Measurements from ENCODE around the gene SGMS1.

DNA sequence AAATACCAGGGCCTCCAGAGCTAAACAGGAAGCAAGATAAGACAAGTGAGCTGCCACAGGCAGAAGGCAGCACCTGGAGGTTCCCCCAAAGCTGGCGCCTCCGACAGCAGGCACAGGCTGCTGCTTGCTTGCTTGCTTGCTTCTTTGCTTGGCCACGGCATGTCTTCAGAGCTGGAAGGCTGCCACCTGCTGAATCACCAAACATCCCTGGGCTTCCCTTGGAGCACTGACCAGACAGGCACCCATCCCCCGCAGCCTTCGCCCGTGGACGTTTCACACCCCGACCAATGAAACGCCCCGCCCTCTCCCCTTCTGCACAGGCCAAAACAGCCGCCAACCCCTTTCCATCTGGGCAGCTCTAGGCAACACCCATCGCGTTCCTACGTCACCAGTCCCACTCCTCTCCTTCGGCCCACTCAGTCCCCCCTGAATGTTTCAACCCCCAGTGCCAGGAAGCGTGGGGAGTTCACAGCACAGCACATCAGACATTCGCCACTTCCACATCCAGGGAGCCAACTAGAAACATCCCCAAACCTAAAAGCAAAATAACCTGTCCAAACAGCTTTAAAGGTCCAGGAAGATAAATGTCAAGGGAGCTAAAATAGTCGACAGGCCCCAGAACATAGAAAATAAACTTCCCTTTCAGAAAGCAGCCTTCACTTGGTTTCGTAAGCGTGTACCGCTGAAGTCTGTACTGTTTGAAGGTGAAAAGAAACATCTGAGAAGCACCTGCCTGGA, 1.6 kb downstream of the SGMS1 start:
- TF ChIP-seq POLR2A (IDR thresholded peaks at IDR 0.05) (no peak), POLR2AphosphoS5 (IDR thresholded peaks at IDR 0.05) (peak in 2 of 3 donors; percentile 32 to 79)

Measured in breast epithelium (tissue), 3 donors.